Measurements from ENCODE around the gene PSMB2.
A peak's percentile ranks its signal among the peaks of the same experiment; 100 is the strongest.
"Not testable (repeated sequence)": the region's sequence is repeated elsewhere in the genome, so short reads cannot be mapped to it uniquely, and the experiment has no call there.

The PSMB2 gene

GRCh38 chr1:35641233-35641866, at the start of gene PSMB2:
PSMB2 (minus strand) TSS chr1:35641526; CDS start chr1:35641432, 94 bp downstream.
- DNase-seq = peak; percentile 99

GRCh38 chr1:35691080-35691479, 49.8 kb upstream of the PSMB2 start:
- DNase-seq = no peak

GRCh38 chr1:35690103-35690502, 48.8 kb upstream of the PSMB2 start:
- DNase-seq = not testable (repeated sequence)

- no peak for DNase-seq
These were observed 46.8 kb upstream of the PSMB2 start for GRCh38 chr1:35688161-35688560.

GRCh38 chr1:35683012-35683411, 41.7 kb upstream of the PSMB2 start:
- peak; percentile 23 for DNase-seq

- DNase-seq = no peak
These were observed 38.9 kb upstream of the PSMB2 start for GRCh38 chr1:35680271-35680670.

GRCh38 chr1:35675773-35676172, 34.4 kb upstream of the PSMB2 start:
- no peak for DNase-seq

- no peak for DNase-seq
These were observed 32.8 kb upstream of the PSMB2 start for GRCh38 chr1:35674111-35674510.

GRCh38 chr1:35672116-35672515, 30.8 kb upstream of the PSMB2 start:
- no peak for DNase-seq

- DNase-seq = no peak
These were observed 27.2 kb upstream of the PSMB2 start for GRCh38 chr1:35668506-35668905.

- no peak for DNase-seq
These were observed 25.6 kb upstream of the PSMB2 start for GRCh38 chr1:35666916-35667315.

- DNase-seq = no peak
These were observed 24.9 kb upstream of the PSMB2 start for GRCh38 chr1:35666216-35666615.

GRCh38 chr1:35663434-35663833, 22.1 kb upstream of the PSMB2 start:
- DNase-seq = no peak

- no peak for DNase-seq
These were observed 20.1 kb upstream of the PSMB2 start for GRCh38 chr1:35661474-35661795.

GRCh38 chr1:35660581-35661473, 19.5 kb upstream of the PSMB2 start:
- DNase-seq = peak; percentile 20

GRCh38 chr1:35659589-35659988, 18.3 kb upstream of the PSMB2 start:
- no peak for DNase-seq

- DNase-seq = no peak
These were observed 16.5 kb upstream of the PSMB2 start for GRCh38 chr1:35657851-35658250.

- DNase-seq = no peak
These were observed 15.5 kb upstream of the PSMB2 start for GRCh38 chr1:35656863-35657232.

GRCh38 chr1:35656148-35656862, 15.0 kb upstream of the PSMB2 start:
- DNase-seq = no peak

GRCh38 chr1:35655196-35655595, 13.9 kb upstream of the PSMB2 start:
- DNase-seq = no peak

- no peak for DNase-seq
These were observed 9.1 kb upstream of the PSMB2 start for GRCh38 chr1:35650416-35650815.

GRCh38 chr1:35646043-35646442, 4.7 kb upstream of the PSMB2 start:
- no peak for DNase-seq

- DNase-seq = no peak
These were observed 2.9 kb upstream of the PSMB2 start for GRCh38 chr1:35644204-35644603.

- DNase-seq = peak; percentile 17
These were observed 1.2 kb upstream of the PSMB2 start for GRCh38 chr1:35642471-35642955.

All from RPMI8226 (cell line).